PC-3 (cell line): ENCODE results near the gene DOK7. TPM values are rescaled to one million over a fixed set of nuclear protein-coding genes. Genes with fewer than 3 reads are reported as not detected.

ENCODE experiments used
- ATAC-seq: fragments of 200-7000 bp; cut with Tn5 transposase; 2 replicates; pipeline ENCODE4 v1.9.1; 2020; ENCODE audit warnings: mild to moderate bottlenecking, moderate library complexity
- BruUV-seq: library from RNA; stranded (reverse); fragments of 400-500 nt; replicated peaks from 2 replicates; lab custom pipeline; 2021; lab: Mats Ljungman, UMichigan
- CTCF ChIA-PET: fragments of 300-600 bp; sonication (Branson Sonifier 250); formaldehyde crosslinking; loops from one replicate; lab custom pipeline; 2022; ENCODE audit warnings: antibody characterized with exemption; lab: Charles Lee
- POLR2A ChIA-PET: fragments of 300-600 bp; sonication (Branson Sonifier 250); formaldehyde crosslinking; loops from one replicate; lab custom pipeline; 2022; ENCODE audit warnings: antibody characterized with exemption; ENCODE audit not compliant: unreplicated experiment; lab: Charles Lee
- DNase-seq: peaks from one replicate; pipeline ENCODE4 v3.0.0-alpha.2; 2015
- H2AFZ ChIP-seq: fragments of 300-600 bp; sonication (generic); 2 replicates; pipeline ENCODE4 v1.6.0; 2016; ENCODE audit warnings: antibody characterized with exemption, low read length
- H3F3A ChIP-seq: fragments of 300-600 bp; sonication (generic); one replicate; pipeline ENCODE4 v1.6.0; 2017; ENCODE audit warnings: antibody characterized with exemption, low read length, control low read depth, mild to moderate bottlenecking; ENCODE audit not compliant: unreplicated experiment
- H3K27ac ChIP-seq: fragments of 300-600 bp; sonication (generic); 2 replicates; pipeline ENCODE4 v1.5.1; 2016; ENCODE audit warnings: mild to moderate bottlenecking, low read length
- H3K27me3 ChIP-seq: fragments of 300-600 bp; sonication (generic); 2 replicates; pipeline ENCODE4 v1.6.1; 2016; ENCODE audit warnings: low read length, mixed read lengths
- H3K36me3 ChIP-seq: fragments of 300-600 bp; sonication (generic); 2 replicates; pipeline ENCODE4 v1.6.1; 2016; ENCODE audit warnings: low read depth, mixed run types, low read length, mixed read lengths
- H3K4me1 ChIP-seq: fragments of 300-600 bp; sonication (generic); 2 replicates; pipeline ENCODE4 v1.5.1; 2016; ENCODE audit warnings: low read length; ENCODE audit not compliant: insufficient read depth
- H3K4me2 ChIP-seq: fragments of 300-600 bp; sonication (generic); 2 replicates; pipeline ENCODE4 v1.6.0; 2016; ENCODE audit warnings: low read length
- H3K4me3 ChIP-seq: fragments of 300-600 bp; sonication (generic); 2 replicates; pipeline ENCODE4 v1.5.1; 2016; ENCODE audit warnings: mild to moderate bottlenecking, low read length, mixed read lengths
- H3K79me2 ChIP-seq: fragments of 300-600 bp; sonication (generic); 2 replicates; pipeline ENCODE4 v1.6.1; 2017; ENCODE audit warnings: low read length, mixed read lengths
- H3K9ac ChIP-seq: fragments of 300-600 bp; sonication (generic); 2 replicates; pipeline ENCODE4 v1.6.0; 2016; ENCODE audit warnings: mild to moderate bottlenecking, low read length
- H3K9me2 ChIP-seq: fragments of 300-600 bp; sonication (generic); replicated peaks from 2 replicates; pipeline ENCODE4 v1.6.1; 2016; ENCODE audit warnings: mixed run types, low read length, mixed read lengths
- H3K9me3 ChIP-seq: fragments of 300-600 bp; sonication (generic); 2 replicates; pipeline ENCODE4 v1.6.1; 2016; ENCODE audit warnings: low read length, mixed read lengths
- H4K20me1 ChIP-seq: fragments of 300-600 bp; sonication (generic); 2 replicates; pipeline ENCODE4 v1.6.1; 2016; ENCODE audit warnings: low read length, mixed read lengths
- EZH2 ChIP-seq: fragments of 300-600 bp; sonication (generic); IDR thresholded peaks from one replicate; pipeline ENCODE4 v1.6.1; 2017; ENCODE audit warnings: antibody characterized with exemption, mild to moderate bottlenecking, low read length; ENCODE audit not compliant: unreplicated experiment
- EZH2phosphoT487 ChIP-seq: fragments of 300-600 bp; sonication (generic); IDR thresholded peaks from 2 replicates; pipeline ENCODE4 v1.6.1; 2018; ENCODE audit warnings: mild to moderate bottlenecking, antibody characterized with exemption, low read length, borderline replicate concordance
- intact Hi-C: fragments of 100-400 bp; cut with micrococcal nuclease; formaldehyde crosslinking; loops from 2 replicates; pipeline ENCODE4 v1.9.0; 2023
- total RNA-seq: library from RNA; depleted of rRNA; stranded (reverse); fragments of >200 nt; gene quantifications from 2 replicates; pipeline ENCODE4 v1.2.3, GENCODE V29; 2014
- TF ChIP-seq, protein P1 (sequence below): fragments of 300-600 bp; sonication (generic); conservative IDR thresholded peaks from 2 replicates; pipeline ENCODE4 v1.5.1; 2017; ENCODE audit warnings: antibody characterized with exemption, low read depth, mild to moderate bottlenecking, low read length

The DOK7 gene
- total RNA-seq, 1 experiment from 2014 or later: 2.5 TPM

DNA sequence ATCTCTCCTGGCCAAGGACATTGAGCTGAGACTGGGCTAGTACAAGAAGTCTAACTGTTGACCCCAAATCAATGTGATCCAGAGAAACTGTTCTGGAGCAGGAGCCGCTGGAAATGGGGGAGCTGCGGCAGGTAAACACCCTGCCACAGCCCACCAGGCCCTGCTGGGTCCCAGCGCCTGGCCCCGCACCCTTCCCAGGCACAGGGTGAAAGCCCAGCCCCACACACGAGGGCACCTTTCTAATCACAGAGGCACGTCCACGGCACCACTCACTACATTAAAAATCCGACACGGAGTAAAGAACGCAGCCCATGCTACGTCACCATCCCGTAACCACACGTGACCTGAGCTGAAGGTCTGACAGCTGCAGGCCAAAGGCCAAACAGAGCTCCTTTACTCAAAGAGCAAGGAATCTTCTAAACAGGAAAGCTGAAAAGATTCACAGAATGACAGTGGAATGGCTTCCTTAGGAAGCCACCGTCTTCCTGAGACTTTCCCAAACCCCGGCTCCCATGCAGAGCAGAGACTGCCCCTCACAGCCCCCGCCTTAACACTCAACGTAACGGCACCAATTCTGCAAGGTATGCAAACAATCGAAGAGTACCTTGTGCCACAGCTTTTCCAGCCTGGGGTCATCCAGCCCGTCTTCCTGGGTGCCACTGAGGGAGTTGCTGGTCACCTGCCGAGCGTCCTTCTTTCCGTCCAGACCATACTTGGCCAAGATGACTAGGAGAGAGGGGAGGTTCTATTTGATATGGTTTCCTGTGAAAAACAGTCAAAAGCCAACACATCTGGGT lies 56.6 kb downstream of the DOK7 start:
- no peak overlapping the region for H3K4me3 ChIP-seq
- no peaks in the 10 kb centered on the region; the same call in 1 of the 2 replicates for H3K36me3 ChIP-seq
- ChIA-PET POLR2A (no interaction called here), CTCF (no interaction called here)
- no peak overlapping the region for H3K27ac ChIP-seq
- H3K9me3 ChIP-seq: no peaks in the 10 kb centered on the region
- BruUV-seq: no TSS peak
- H3K79me2 ChIP-seq: no peaks in the 10 kb centered on the region
- no peak overlapping the region for H2AFZ ChIP-seq
- no peaks in the 10 kb centered on the region for H3K4me1 ChIP-seq
- H3K27me3 ChIP-seq: no peaks in the 10 kb centered on the region
- H3K4me2 ChIP-seq: no peak overlapping the region
- no peaks in the 10 kb centered on the region for H4K20me1 ChIP-seq
- H3F3A ChIP-seq: no peaks in the 10 kb centered on the region
- no peaks in the 10 kb centered on the region for H3K9me2 ChIP-seq
- intact Hi-C loops: no loop called here
- ATAC-seq: no peak
- no peak for DNase-seq
- H3K9ac ChIP-seq: no peak overlapping the region
- TF ChIP-seq, protein P1, sequence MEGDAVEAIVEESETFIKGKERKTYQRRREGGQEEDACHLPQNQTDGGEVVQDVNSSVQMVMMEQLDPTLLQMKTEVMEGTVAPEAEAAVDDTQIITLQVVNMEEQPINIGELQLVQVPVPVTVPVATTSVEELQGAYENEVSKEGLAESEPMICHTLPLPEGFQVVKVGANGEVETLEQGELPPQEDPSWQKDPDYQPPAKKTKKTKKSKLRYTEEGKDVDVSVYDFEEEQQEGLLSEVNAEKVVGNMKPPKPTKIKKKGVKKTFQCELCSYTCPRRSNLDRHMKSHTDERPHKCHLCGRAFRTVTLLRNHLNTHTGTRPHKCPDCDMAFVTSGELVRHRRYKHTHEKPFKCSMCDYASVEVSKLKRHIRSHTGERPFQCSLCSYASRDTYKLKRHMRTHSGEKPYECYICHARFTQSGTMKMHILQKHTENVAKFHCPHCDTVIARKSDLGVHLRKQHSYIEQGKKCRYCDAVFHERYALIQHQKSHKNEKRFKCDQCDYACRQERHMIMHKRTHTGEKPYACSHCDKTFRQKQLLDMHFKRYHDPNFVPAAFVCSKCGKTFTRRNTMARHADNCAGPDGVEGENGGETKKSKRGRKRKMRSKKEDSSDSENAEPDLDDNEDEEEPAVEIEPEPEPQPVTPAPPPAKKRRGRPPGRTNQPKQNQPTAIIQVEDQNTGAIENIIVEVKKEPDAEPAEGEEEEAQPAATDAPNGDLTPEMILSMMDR: no peak
- no peak for TF ChIP-seq EZH2phosphoT487
- no peak for TF ChIP-seq EZH2

DNA sequence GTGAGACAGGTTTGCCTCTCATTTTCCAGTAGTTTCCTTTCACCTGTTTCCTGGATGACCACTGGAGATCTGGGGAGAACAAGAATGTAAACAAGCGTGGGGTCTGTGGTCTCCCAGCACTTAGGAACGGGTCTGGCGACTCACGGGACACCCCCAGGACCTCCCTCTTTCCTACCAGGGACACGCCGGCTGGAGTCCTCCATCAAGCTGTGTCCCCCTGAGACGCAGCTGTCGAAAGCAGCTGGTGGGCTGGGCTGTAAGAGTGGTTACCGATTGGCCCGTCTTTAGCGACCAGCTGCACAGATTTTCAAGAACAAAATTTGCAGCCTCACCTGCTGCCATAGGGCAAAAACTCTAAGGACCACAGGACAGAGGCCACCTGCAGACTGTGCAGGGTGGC lies 57.2 kb downstream of the DOK7 start:
- no peak overlapping the region for H2AFZ ChIP-seq
- H3K9me3 ChIP-seq: no peaks in the 10 kb centered on the region
- TF ChIP-seq EZH2 (no peak), EZH2phosphoT487 (no peak)
- TF ChIP-seq, protein P1: no peak
- H3K9ac ChIP-seq: no peak overlapping the region
- H3K27me3 ChIP-seq: no peaks in the 10 kb centered on the region
- CTCF ChIA-PET: no interaction called here
- no peaks in the 10 kb centered on the region for H3K79me2 ChIP-seq
- H3K4me2 ChIP-seq: no peak overlapping the region
- intact Hi-C loops: no loop called here
- no peak overlapping the region for H3K27ac ChIP-seq
- H3K9me2 ChIP-seq: no peaks in the 10 kb centered on the region
- no peaks in the 10 kb centered on the region; the same call in 1 of the 2 replicates for H3K36me3 ChIP-seq
- no TSS peak for BruUV-seq
- no peaks in the 10 kb centered on the region for H4K20me1 ChIP-seq
- no peak overlapping the region for H3K4me3 ChIP-seq
- no peaks in the 10 kb centered on the region for H3F3A ChIP-seq
- H3K4me1 ChIP-seq: no peaks in the 10 kb centered on the region
- no peak for ATAC-seq
- no peak for DNase-seq
- POLR2A ChIA-PET: no interaction called here
